Body of pancreas (tissue), 4 donors: ENCODE results near the gene SLC25A41.

Source experiments
- CTCF ChIP-seq, 7 experiments: fragments of 450-650 bp in 4 of 7; fragments of 200-600 bp in 3 of 7; sonication (generic) in 3 of 7; IDR thresholded peaks; one replicate each; pipeline ENCODE4 v1.5.1; 2016 to 2019; ENCODE audit warnings: antibody characterized with exemption in 7 of 7
- POLR2A ChIP-seq, 3 donors: fragments of 450-650 bp; IDR thresholded peaks; one replicate each; pipeline ENCODE4 v1.6.1; 2016; ENCODE audit warnings: antibody characterized with exemption in 3 of 3, mild to moderate bottlenecking in 2 of 3

DNA sequence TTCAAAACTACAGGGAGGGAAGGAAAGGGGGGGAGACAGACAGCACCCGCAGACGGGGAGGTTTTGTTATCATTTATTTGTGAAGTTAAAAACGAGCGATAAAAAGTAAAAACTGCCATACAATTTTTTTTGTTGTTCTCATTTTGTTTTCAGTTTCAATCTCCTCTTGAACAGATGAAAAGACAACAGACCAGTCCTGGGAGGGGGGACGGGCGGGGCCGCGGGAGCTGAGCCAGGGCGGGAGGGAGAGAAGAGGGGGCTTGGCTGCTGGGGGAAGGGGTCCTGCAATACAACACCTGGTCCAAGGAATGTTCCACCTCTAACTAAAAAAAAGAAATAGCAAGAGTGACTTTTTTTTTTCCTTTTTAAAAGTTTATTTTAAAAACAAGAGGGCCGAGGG is 20.3 kb downstream of the SLC25A41 start:
- no peak for TF ChIP-seq CTCF (IDR thresholded peaks at IDR 0.05)
- no peak for TF ChIP-seq POLR2A (IDR thresholded peaks at IDR 0.05)
